CD4-positive, alpha-beta T cell treated with Interleukin-6 at 100 ng/mL for 8 hours (primary cell): ENCODE results near the gene GMDS.

Experiments
- DNase-seq: peaks from one replicate; pipeline ENCODE4 v3.0.0-alpha.2; 2020; ENCODE audit warnings: mixed read lengths, low spot score

GMDS gene

GRCh38 chr6:1940381-1940780 lies 305.0 kb downstream of the GMDS start:
- no peak for DNase-seq

- no peak for DNase-seq
Observed at GRCh38 chr6:1933292-1933691, 312.1 kb downstream of the GMDS start.

- DNase-seq, result no peak
Observed at GRCh38 chr6:1931817-1932216, 313.6 kb downstream of the GMDS start.

- DNase-seq, result no peak
Observed at GRCh38 chr6:1930356-1930755, 315.0 kb downstream of the GMDS start.

- DNase-seq, result no peak
Observed at GRCh38 chr6:1929931-1930330, 315.5 kb downstream of the GMDS start.

GRCh38 chr6:1925743-1926430 lies 319.5 kb downstream of the GMDS start:
- DNase-seq, result no peak

- no peak for DNase-seq
Observed at GRCh38 chr6:1923449-1923848, 322.0 kb downstream of the GMDS start.

GRCh38 chr6:1917626-1918371 lies 327.6 kb downstream of the GMDS start:
- DNase-seq, result no peak

- no peak for DNase-seq
Observed at GRCh38 chr6:1916334-1917070, 328.9 kb downstream of the GMDS start.

- DNase-seq, result no peak
Observed at GRCh38 chr6:1915226-1915625, 330.2 kb downstream of the GMDS start.

GRCh38 chr6:1913577-1913976 lies 331.8 kb downstream of the GMDS start:
- DNase-seq, result no peak

- DNase-seq, result no peak
Observed at GRCh38 chr6:1912731-1913130, 332.7 kb downstream of the GMDS start.

- no peak for DNase-seq
Observed at GRCh38 chr6:1911474-1911873, 333.9 kb downstream of the GMDS start.

- DNase-seq, result no peak
Observed at GRCh38 chr6:1910621-1911407, 334.6 kb downstream of the GMDS start.

- DNase-seq, result no peak
Observed at GRCh38 chr6:1908784-1909183, 336.6 kb downstream of the GMDS start.

GRCh38 chr6:1906609-1907008 lies 338.8 kb downstream of the GMDS start:
- DNase-seq, result no peak

- no peak for DNase-seq
Observed at GRCh38 chr6:1906014-1906413, 339.4 kb downstream of the GMDS start.

- DNase-seq, result no peak
Observed at GRCh38 chr6:1904898-1905297, 340.5 kb downstream of the GMDS start.

GRCh38 chr6:1904466-1904799 lies 341.0 kb downstream of the GMDS start:
- DNase-seq, result no peak

GRCh38 chr6:1903780-1904465 lies 341.5 kb downstream of the GMDS start:
- DNase-seq, result no peak

GRCh38 chr6:1901556-1901955 lies 343.8 kb downstream of the GMDS start:
- no peak for DNase-seq

GRCh38 chr6:1896897-1897296 lies 348.5 kb downstream of the GMDS start:
- no peak for DNase-seq
